Neutrophil (primary cell): ENCODE measurements around the gene DGCR2.

Experiments used
- H3K27ac ChIP-seq: fragments of 200-600 bp; sonication (generic); 2 replicates; pipeline ENCODE4 v1.5.1; 2016; ENCODE audit warnings: mild to moderate bottlenecking, moderate library complexity
- H3K27me3 ChIP-seq: fragments of 200-600 bp; sonication (generic); 2 replicates; pipeline ENCODE4 v1.6.0; 2016; ENCODE audit warnings: mild to moderate bottlenecking
- H3K36me3 ChIP-seq: fragments of 200-600 bp; sonication (generic); 2 replicates; pipeline ENCODE4 v1.5.1; 2017
- H3K4me1 ChIP-seq, 2 experiments: fragments of 200-600 bp in 1 of 2; sonication (generic) in 1 of 2; 1 replicate in 1 of 2; 2 replicates in 1 of 2; pipeline versions ENCODE4 v1.5.1 to v1.6.1; 2013 to 2016; ENCODE audit warnings: low read depth in 1 of 2, low read length in 1 of 2, mild to moderate bottlenecking in 1 of 2, moderate library complexity in 1 of 2; ENCODE audit not compliant: control insufficient read depth in 1 of 2, insufficient read depth in 1 of 2
- H3K4me3 ChIP-seq, 2 experiments: fragments of 200-600 bp in 1 of 2; sonication (generic) in 1 of 2; 1 replicate in 1 of 2; 2 replicates in 1 of 2; pipeline ENCODE4 v1.5.1; 2013 to 2016; ENCODE audit warnings: low read depth in 1 of 2, low read length in 1 of 2, mild to moderate bottlenecking in 1 of 2, moderate library complexity in 1 of 2
- H3K9me3 ChIP-seq: fragments of 200-600 bp; sonication (generic); 2 replicates; pipeline ENCODE4 v1.5.1; 2016
- TF ChIP-seq, protein P1 (sequence below): fragments of 200-600 bp; sonication (generic); IDR thresholded peaks from 2 replicates; pipeline ENCODE4 v1.5.1; 2016; ENCODE audit warnings: antibody characterized with exemption

DGCR2 gene

DNA sequence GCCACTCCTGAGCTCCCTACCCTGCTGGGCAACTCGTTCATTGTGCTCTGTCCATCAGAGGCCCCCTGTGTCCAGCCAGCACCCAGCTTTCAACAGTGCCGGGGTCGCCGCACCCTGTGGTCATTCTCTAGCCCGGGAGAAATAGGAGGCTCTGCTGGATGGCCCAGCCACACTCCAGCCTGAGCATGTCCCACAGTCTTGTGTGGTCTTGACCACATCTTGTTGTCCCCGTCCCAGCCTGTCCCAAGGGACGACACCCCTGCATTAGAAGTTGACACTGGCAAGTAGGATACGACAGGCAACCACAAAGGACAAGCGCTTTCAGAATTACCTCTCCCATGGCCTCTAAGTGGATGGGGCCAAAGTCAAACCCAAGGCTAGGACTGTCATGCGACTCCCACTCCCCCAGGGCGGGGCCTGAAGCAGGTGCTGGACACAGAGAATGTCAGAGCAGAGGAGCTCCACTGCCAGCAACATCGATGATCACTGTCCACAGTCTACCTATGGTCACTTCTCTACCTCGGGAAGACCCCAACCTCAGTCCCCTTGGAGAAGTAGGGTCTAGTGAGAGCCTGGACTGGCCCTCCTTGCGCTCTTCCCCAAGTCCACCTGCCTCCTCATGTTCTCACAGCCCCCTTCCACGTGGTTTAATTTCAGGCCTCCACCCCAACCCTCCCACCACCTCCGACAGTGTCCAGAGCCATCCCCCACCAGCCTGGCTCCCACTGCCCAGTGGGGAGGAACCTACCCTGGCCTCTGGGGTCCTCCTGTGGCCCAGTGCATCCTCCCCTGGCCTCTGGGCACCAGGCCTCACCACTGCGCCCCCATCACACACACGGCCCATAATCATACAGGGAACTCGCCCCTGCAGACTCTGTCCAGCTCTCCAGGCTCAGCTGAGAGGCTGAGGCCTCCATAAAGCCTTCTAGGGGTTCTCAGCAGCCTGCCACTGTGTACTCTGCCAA lies 4.4 kb upstream of the DGCR2 start:
- Histone ChIP-seq H3K4me1 (peaks cover 6 to 8% of the 10 kb centered on the region in 2 experiments), H3K4me3 (no peak overlapping the region), H3K9me3 (no peaks in the 10 kb centered on the region), H3K36me3 (peaks cover 10% of the 10 kb centered on the region), H3K27ac (no peak overlapping the region), H3K27me3 (no peaks in the 10 kb centered on the region)
- TF ChIP-seq, protein P1, sequence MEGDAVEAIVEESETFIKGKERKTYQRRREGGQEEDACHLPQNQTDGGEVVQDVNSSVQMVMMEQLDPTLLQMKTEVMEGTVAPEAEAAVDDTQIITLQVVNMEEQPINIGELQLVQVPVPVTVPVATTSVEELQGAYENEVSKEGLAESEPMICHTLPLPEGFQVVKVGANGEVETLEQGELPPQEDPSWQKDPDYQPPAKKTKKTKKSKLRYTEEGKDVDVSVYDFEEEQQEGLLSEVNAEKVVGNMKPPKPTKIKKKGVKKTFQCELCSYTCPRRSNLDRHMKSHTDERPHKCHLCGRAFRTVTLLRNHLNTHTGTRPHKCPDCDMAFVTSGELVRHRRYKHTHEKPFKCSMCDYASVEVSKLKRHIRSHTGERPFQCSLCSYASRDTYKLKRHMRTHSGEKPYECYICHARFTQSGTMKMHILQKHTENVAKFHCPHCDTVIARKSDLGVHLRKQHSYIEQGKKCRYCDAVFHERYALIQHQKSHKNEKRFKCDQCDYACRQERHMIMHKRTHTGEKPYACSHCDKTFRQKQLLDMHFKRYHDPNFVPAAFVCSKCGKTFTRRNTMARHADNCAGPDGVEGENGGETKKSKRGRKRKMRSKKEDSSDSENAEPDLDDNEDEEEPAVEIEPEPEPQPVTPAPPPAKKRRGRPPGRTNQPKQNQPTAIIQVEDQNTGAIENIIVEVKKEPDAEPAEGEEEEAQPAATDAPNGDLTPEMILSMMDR, result no peak

DNA sequence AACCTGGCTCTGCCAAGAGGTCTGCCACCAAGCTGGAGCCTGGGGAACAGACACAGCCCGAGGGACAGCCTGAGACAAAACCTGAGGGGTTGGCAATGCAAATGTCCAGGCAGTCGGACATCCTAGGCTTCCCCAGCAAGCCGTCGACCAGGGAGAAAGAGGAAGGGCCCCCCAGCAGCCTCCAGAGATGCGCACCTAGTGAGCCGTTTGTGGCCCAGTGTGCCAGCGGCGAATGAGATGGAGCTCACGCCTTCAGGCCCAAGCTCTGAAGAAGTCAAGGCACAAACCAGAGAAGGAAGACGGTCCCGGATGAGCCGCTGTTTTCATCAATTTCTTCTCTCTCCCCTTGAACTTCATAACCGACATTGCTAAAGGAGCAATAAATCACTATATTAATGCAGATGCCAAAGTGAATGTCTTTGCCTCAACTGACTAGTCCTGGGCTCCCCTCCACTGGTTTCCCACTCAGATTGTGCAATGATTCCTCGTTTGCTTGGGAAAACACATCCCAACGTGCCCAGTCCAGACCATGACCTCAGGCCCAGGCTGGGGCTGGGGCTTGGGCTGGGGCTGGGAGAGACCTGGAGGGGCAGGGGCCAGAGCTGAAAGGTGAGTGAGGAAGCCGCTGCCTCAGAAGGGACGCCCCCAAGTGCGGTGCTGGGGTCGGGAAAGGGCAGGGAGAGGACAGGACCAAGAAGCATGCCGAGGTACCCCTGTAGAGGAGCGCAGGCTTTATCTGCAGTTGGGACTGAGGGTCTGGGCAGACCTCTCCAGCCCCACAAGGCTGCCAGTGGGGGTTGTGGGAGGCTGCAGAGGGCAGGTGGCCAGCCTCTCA lies 3.5 kb upstream of the DGCR2 start:
- TF ChIP-seq, protein P1, result no peak
- H3K4me1 ChIP-seq, result peaks cover 15 to 16% of the 10 kb centered on the region in 2 experiments
- no peaks in the 10 kb centered on the region for H3K9me3 ChIP-seq
- H3K27ac ChIP-seq, result no peak overlapping the region
- no peak overlapping the region for H3K4me3 ChIP-seq
- H3K36me3 ChIP-seq, result peaks cover 1% of the 10 kb centered on the region
- no peaks in the 10 kb centered on the region for H3K27me3 ChIP-seq

DNA sequence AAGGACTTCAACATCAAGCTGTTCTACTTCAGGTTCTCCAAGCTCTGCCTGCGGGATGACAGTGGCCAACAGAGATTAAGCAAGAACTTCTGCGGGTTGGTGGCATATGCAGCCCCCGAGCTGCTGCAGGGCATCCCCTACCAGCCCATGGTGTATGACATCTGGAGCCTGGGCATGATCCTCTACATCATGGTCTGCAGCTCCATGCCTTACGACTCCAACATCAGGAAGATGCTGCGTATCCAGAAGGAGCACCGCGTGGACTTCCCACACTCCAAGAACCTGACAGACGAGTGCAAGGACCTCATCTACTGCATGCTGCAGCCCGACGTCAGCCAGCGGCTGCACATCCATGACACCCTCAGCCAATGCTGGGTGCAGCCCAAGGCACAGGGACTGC lies 2.8 kb upstream of the DGCR2 start:
- Histone ChIP-seq H3K4me3 (no peak overlapping the region), H3K9me3 (no peaks in the 10 kb centered on the region), H3K4me1 (peaks cover 22 to 23% of the 10 kb centered on the region in 2 experiments), H3K27me3 (no peaks in the 10 kb centered on the region), H3K36me3 (peaks cover 4% of the 10 kb centered on the region), H3K27ac (no peak overlapping the region)
- TF ChIP-seq, protein P1, result no peak

DNA sequence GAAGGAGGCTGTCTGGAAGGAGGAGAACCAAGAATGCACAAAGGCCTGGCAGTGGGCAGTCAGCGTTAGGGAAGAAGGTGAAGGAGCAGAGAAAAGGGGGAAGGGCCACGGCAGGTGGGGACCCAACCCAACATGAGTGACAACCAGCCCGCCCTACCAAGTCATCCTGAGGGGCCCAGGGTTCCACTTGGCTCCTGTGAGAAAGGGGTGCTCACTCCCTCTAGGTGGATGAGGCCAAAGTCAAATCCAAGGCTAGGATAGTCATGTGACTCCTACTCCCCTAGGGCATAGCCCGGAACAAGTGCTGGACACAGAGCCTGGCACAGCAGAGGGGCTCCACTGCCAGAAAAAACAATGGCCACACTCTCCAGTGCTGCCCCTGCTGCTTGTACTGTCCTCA lies 2.2 kb upstream of the DGCR2 start:
- TF ChIP-seq, protein P1, result no peak
- Histone ChIP-seq H3K9me3 (no peaks in the 10 kb centered on the region), H3K27ac (no peak overlapping the region), H3K4me1 (peaks cover 28 to 29% of the 10 kb centered on the region in 2 experiments), H3K27me3 (no peaks in the 10 kb centered on the region), H3K4me3 (no peak overlapping the region), H3K36me3 (peaks cover 6% of the 10 kb centered on the region)

DNA sequence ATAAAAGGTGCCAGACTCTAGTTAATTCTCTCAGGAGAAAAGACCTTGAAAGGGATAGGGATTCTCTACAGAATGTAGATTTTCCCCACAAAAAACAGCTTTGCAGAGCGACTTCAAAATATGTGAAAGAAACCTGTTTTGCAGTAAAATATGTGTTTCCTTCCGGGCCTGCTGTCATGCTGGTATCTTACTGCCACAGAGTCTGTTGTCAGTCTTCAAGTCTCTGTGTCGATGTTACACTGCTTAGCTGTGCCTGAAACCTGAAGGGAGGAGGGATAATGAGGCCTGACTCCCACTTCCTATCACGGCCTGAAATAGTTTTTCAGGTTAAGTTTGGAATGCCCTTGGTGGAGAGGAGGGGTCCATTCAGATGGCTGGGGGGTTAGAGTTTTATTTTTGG lies 1.7 kb upstream of the DGCR2 start:
- Histone ChIP-seq H3K9me3 (no peaks in the 10 kb centered on the region), H3K36me3 (peaks cover 6% of the 10 kb centered on the region)

More for the DNA sequence above, 1.7 kb upstream of the DGCR2 start:
- TF ChIP-seq, protein P1, result no peak
- no peak overlapping the region for H3K4me3 ChIP-seq
- no peak overlapping the region for H3K27ac ChIP-seq
- H3K4me1 ChIP-seq, result peaks cover 32 to 34% of the 10 kb centered on the region in 2 experiments
- H3K27me3 ChIP-seq, result no peaks in the 10 kb centered on the region
